ENCODE measurements around the gene SPRR5. TPM values are rescaled to one million over a fixed set of nuclear protein-coding genes. Genes with fewer than 3 reads are reported as not detected.

The SPRR5 gene
- total and polyA plus RNA-seq, 2 of the 4 experiments (the other 2 are of a cell fraction), result not detected

GRCh38 chr1:152946248-152946647 is 758 bp upstream of the SPRR5 start:
- H4K5ac ChIP-seq (ENCODE audit: low read depth, low read length), result no peak overlapping the region
- no peak overlapping the region for H3K4me2 ChIP-seq (ENCODE audit: low read depth, low read length)
- no peak for TF ChIP-seq ELK1 (IDR thresholded peaks at IDR 0.05; ENCODE audit: borderline replicate concordance, low read depth, low read length)
- TF ChIP-seq MAFK (IDR thresholded peaks at IDR 0.05; ENCODE audit: low read depth, low read length), result no peak
- TF ChIP-seq SMC3 (IDR thresholded peaks at IDR 0.05; ENCODE audit: low read depth, low read length), result no peak
- no peak for TF ChIP-seq FOS (IDR thresholded peaks at IDR 0.05; ENCODE audit: low read depth, low read length)
- no peak for TF ChIP-seq RAD21 (IDR thresholded peaks at IDR 0.05; ENCODE audit: low read length)
- no peak for TF ChIP-seq USF2 (IDR thresholded peaks at IDR 0.05; ENCODE audit: low read depth, low read length)
- no peak for TF ChIP-seq CTCF (conservative IDR thresholded peaks at IDR 0.05; ENCODE audit: low read depth, low read length)
- no peak for TF ChIP-seq RFX5 (IDR thresholded peaks at IDR 0.05; ENCODE audit: low read depth, low read length)
- no peak overlapping the region for H2AFZ ChIP-seq (replicated peaks; ENCODE audit: low read length, poor library complexity)
- H2BK20ac ChIP-seq (ENCODE audit: low read depth, low read length), result no peak overlapping the region
- intact Hi-C loops (cut with micrococcal nuclease) (no loop called here), in situ Hi-C loops (cut with MboI; ENCODE audit: low sequenced_read_pairs) (no loop called here), dilution Hi-C loops (cut with HindIII; ENCODE audit: low sequenced_read_pairs, unreplicated experiment) (no loop called here)
- H2BK5ac ChIP-seq (ENCODE audit: low read depth, low read length, poor library complexity, severe bottlenecking), result no peak overlapping the region
- ATAC-seq (ENCODE audit: low read depth), result no peak
- H2BK15ac ChIP-seq (ENCODE audit: low read depth, low read length), result no peak overlapping the region
- no peak overlapping the region for H3K23ac ChIP-seq (ENCODE audit: low read depth, low read length)
- H4K91ac ChIP-seq (ENCODE audit: insufficient read depth, low read depth, low read length), result no peak overlapping the region
- H3K27me3 ChIP-seq (ENCODE audit: control insufficient read depth, insufficient read depth, low read length), result no peaks in the 10 kb centered on the region
- H3K56ac ChIP-seq (ENCODE audit: extremely low read depth, insufficient read depth, low read length), result no peak overlapping the region
- no peak overlapping the region for H3K14ac ChIP-seq (replicated peaks; ENCODE audit: low read depth, low read length)
- H2AK9ac ChIP-seq (replicated peaks; ENCODE audit: low read depth, low read length, poor library complexity), result no peak overlapping the region
- H3K36me3 ChIP-seq (ENCODE audit: control insufficient read depth, insufficient read depth, low read length), result no peaks in the 10 kb centered on the region
- H3K9ac ChIP-seq (ENCODE audit: low read depth, low read length), result no peak overlapping the region
- CTCF ChIA-PET, result no interaction called here
- H2AK5ac ChIP-seq (ENCODE audit: low read depth, low read length), result no peak overlapping the region
- H3K79me1 ChIP-seq (ENCODE audit: low read depth in 1 of 2, low read length in 2 of 2), result no peaks in the 10 kb centered on the region
- H2BK120ac ChIP-seq (ENCODE audit: low read depth, low read length), result no peak overlapping the region
- H3K27ac ChIP-seq (ENCODE audit: insufficient read depth, low read length), result no peak overlapping the region
- POLR2A ChIA-PET (ENCODE audit: unreplicated experiment), result no interaction called here
- H4K8ac ChIP-seq (ENCODE audit: low read depth in 2 of 2, low read length in 2 of 2), result no peak overlapping the region
- no peak overlapping the region for H3K4ac ChIP-seq (ENCODE audit: low read depth, low read length)
- no peaks in the 10 kb centered on the region for H3K9me1 ChIP-seq (ENCODE audit: insufficient read depth, low read length)
- no CpG with 5 or more reads among the region's 3 CpGs for WGBS, 2 experiments (ENCODE audit: extremely low coverage in 2 of 2, insufficient read length in 1 of 2)
- H3K4me3 ChIP-seq (ENCODE audit: insufficient read depth, low read depth, low read length), result no peak overlapping the region
- BruUV-seq (replicated peaks), result no TSS peak
- no peak for DNase-seq
- no peaks in the 10 kb centered on the region for H4K20me1 ChIP-seq (ENCODE audit: insufficient read depth, low read length)
- H3K9me3 ChIP-seq (ENCODE audit: control insufficient read depth, insufficient read depth, low read length), result no peaks in the 10 kb centered on the region; the same call in 1 of the 2 replicates
- no peaks in the 10 kb centered on the region for H3K4me1 ChIP-seq (ENCODE audit: control insufficient read depth, insufficient read depth, low read length)
- no peak overlapping the region for H3K18ac ChIP-seq (ENCODE audit: low read depth, low read length)

All from IMR-90 (cell line).